Right hindlimb (tissue), 1 donor: ENCODE results near the gene THRSP.
"Not testable (repeated sequence)": the region's sequence is repeated elsewhere in the genome, so short reads cannot be mapped to it uniquely, and the experiment has no call there.

Source experiments
- DNase-seq: peaks from one replicate; pipeline ENCODE4 v3.0.0-alpha.2; 2018

THRSP gene, protein sequence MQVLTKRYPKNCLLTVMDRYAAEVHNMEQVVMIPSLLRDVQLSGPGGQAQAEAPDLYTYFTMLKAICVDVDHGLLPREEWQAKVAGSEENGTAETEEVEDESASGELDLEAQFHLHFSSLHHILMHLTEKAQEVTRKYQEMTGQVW

DNA sequence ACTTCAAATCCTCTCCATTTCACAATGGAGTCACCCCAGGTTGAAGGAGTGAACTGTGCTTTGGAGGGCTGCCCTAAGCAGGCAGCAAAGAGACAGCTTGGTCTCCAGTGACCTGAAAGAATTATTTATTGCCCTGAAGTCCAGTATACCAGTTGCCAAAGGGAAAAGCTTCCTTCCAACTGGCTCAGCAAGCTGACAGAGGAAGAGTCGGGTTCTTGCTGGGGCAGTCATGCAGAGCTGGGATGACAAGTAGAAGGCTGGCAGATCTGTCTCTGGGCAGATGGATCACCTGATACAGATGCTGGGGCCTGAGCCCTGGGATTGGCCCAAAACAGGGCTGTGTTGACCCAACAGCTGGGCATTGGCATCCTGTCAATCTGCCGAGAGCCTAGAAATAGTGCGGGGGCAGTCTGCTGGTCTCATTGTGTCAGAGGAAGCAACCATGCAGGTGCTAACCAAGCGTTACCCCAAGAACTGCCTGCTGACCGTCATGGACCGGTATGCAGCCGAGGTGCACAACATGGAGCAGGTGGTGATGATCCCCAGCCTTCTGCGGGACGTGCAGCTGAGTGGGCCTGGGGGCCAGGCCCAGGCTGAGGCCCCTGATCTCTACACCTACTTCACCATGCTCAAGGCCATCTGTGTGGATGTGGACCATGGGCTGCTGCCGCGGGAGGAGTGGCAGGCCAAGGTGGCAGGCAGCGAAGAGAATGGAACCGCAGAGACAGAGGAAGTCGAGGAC is at the start of gene THRSP:
Gene THRSP (plus strand): TSS at position 422 of the 742 bp plus-strand sequence. CDS start 21 bp downstream, at position 443.
- DNase-seq, result no peak

DNA sequence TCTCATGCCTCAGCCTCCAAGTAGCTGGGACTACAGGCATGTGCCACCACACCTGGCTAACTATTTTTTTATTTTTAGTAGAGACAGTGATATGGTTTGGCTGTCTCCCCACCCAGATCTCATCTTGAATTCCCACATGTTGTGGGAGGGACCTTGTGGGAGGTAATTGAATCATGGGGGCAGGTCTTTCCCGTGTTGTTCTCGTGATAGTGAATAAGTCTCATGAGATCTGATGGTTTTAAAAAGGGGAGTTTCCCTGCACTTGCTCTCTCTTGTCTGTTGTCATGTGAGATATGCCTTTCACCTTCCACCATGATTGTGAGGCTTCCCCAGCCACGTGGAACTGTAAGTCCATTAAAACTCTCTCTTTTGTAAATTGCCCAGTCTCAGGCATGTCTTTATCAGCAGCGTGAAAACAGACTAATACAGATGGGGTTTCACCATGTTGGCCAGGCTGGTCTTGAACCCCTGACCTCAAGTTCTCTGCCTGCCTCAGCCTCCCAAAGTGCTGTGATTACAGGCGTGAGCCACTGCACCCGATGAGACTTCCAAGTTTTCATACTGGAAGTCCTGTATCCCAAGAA is 48.6 kb upstream of the THRSP start:
- not testable (repeated sequence) for DNase-seq

GRCh38 chr11:78015878-78016277 is 47.8 kb upstream of the THRSP start:
- DNase-seq, result no peak

DNA sequence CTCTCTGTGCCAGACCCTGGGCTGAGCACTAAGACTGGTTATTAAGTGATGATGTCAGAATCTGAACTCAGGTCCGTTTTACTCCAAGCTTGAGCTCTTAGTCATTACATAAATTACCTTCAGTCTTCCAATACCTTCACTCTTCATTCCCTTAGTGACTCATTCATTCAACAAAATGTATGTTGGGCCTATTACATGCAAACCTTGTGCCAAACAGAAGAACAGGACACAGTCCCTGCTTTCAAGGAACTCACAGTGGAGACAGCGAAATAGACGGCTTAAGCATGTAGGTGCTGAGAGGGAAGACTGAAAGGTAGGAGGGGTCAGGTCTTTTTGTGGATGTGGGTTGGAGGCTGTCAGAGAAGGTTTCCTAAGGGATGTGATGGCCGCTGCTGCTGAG is 43.9 kb upstream of the THRSP start:
- DNase-seq, result no peak

DNA sequence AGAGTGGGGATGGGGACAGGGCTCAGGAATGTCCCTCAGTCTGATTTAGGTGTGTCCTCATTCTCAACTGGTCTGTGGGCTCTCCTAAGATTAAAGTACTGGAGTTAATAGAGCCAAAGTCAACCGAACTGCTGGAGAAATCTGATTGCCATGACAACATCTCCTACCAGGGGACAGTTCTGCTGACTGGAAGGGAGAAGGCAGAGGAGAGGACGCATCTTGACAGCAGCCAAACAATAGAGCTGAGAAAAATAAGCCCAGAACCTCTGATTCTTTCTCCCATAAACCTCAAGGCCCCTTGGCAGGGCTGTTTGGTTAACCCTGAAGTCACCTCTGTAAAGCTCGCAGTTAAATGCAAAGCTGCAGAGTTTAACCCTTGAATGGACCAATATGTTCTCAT is 43.4 kb upstream of the THRSP start:
- peak; percentile 35 for DNase-seq

- DNase-seq, result no peak
These were observed 42.0 kb upstream of the THRSP start for GRCh38 chr11:78021611-78022010.

GRCh38 chr11:78022397-78023396 is 41.0 kb upstream of the THRSP start, which contains the start of gene KCTD14:
Gene KCTD14 (minus strand): TSS chr11:78023276. CDS start chr11:78023249, 27 bp downstream.
- DNase-seq, result peak; percentile 68

DNA sequence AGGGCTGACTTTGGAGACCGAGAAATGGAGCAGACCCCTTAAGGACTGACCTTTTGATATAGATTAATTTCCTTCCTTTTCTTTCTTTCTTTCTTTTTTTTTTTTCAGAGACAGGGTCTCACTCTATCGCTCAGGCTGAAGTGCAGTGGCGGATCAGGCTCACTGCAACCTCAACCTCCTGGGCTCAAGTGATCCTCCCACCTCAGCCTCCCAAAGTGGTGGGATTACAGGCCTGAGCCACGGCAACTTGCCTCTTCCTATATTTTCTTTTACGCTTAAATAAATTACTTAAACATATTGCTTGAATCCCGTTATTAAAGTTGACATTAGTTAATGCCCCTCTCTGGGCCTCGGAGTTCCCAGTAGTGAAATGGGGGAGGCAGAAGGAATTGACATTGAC is 40.2 kb upstream of the THRSP start:
- no peak for DNase-seq

- no peak for DNase-seq
These were observed 38.3 kb upstream of the THRSP start for GRCh38 chr11:78025378-78025777.

DNA sequence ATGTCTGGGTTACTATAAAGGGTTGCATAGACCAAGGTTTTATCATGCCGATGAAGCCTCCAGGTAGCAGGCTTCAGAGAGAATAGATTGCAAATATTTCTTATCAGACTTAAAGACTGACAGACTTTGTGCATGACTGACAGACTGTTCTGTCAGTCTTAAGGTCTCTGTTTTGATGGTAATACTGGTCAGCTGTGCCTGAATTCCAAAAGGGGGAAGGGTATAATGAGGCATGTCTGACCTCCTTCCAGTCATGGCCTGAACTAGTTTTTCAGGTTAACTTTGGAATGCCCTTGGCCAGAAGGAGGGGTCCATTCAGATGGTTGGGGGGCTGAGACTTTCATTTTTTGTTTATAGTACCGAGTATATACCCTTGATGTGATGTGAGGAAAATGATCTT is 35.9 kb upstream of the THRSP start:
- DNase-seq, result no peak

GRCh38 chr11:78028423-78028822 is 35.2 kb upstream of the THRSP start:
- DNase-seq, result not testable (repeated sequence)

DNA sequence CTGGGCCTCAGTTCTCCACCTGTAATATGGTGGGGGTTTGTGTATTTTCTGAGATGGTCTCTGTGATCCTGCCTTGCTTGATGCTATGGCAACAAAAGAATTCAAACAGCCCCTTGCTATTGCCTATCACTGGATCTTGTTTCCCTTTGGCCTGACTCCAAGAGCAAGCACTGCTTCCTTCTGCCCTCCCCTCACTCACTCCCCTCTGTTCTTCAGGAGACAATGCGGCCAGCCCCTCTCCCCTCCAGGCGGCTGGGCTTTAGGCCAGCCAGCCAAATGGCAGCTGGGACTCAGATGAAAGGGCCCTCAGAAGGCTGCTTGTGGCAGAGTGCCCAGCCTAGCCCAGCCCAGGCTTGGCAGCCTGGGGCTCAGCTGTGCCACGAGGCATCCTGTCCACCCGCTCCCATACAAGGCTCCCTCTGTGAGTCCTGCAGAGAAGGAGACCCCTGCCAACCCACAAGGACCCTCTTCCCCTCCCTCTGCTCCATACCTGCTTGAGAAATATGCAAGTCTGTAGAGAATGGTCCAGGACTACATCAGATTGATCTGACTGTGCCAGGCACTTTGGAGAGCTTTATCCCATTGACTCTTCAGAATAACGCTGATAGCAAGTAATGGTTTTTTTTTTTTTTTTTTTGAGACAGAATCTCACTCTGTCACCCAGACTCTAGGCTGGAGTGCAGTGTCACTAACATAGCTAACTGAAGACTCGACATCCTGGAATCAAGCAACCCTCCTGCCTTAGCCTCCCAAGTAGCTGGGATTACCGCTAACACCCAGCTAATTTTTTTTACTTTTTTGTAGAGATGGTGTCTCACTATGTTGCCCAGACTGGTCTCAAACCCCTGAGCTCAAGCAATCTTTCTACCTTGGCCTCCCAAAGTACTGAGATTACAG is 33.0 kb upstream of the THRSP start:
- peak; percentile 92 for DNase-seq

DNA sequence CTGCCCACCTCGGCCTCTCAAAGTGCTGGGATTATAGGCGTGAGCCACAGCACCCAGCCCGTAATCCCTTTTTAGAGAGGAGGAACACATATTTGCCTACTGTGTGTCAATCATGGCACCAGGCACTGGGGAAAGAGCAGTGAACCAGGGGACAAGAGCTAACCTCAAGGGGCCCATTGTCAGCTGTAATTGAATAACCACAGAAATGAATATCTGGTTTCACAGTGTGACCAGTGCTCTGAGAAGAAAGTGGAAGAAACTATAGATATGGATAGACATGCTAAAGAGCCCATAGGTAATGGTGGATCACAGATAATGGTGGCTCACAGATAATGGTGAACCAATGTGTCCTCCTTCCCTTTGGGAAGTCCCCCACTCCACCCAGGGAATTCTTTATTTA is 32.0 kb upstream of the THRSP start:
- DNase-seq, result no peak

DNA sequence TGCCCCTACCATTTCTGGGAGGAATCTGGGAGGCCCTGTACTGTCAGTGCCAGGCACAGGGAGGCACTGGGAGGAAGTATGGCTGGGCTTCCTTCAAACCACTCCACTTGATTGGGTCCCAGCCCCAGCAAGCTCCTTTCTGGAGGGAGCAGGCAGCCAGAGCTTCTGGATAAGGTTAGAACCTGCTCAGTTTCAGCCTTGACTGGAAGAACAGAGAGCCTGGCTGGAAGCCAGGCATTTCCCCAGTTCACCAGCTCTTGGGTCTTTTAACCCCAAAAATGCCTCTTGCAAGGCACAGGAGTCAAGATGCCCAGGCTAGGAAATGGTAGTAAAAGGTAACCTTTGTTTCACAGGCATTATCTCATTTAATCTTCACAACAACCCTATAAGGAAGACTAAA is 31.6 kb upstream of the THRSP start:
- no peak for DNase-seq

- DNase-seq, result no peak
These were observed 30.6 kb upstream of the THRSP start for GRCh38 chr11:78033040-78033439.

- DNase-seq, result no peak
These were observed 29.0 kb upstream of the THRSP start for GRCh38 chr11:78034623-78035022.

DNA sequence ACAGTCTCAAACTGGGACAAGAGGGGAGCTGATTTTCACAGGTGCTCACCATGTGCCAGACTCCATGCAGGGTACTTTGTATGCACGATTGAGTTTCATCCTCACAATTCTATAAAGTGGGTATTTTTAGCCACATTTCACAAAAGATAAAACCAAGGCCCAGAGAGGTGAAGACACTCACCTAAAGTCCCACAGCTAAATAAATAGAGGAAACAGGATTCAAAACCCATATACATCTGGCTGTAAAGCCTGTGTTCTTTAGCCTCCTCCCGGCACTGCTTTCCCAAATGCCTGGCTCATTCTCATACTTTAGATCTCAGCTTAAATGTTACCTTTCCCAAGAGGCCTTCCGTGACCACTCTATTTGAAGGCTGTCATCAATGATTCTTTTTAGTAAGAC is 27.3 kb upstream of the THRSP start:
- no peak for DNase-seq

- no peak for DNase-seq
These were observed 26.6 kb upstream of the THRSP start for GRCh38 chr11:78037056-78037455.

GRCh38 chr11:78037825-78038620 is 25.6 kb upstream of the THRSP start:
- DNase-seq, result no peak

- DNase-seq, result no peak
These were observed 24.9 kb upstream of the THRSP start for GRCh38 chr11:78038697-78039313.
